A549 (cell line): Measurements from ENCODE around the gene BABAM1. TPM values are rescaled to one million over a fixed set of nuclear protein-coding genes. Genes with fewer than 3 reads are reported as not detected.
A peak's percentile ranks its signal among the peaks of the same experiment; 100 is the strongest.

ENCODE experiments used
- ATAC-seq, 2 experiments: fragments of 200-7000 bp in 1 of 2; fragments of >200 bp in 1 of 2; cut with Nextera tagmentation in 1 of 2; cut with Tn5 transposase in 1 of 2; 3 replicates each; pipeline versions ENCODE4 v1.8.0 to v1.9.1; 2018 to 2020; ENCODE audit warnings: mild to moderate bottlenecking in 1 of 2, moderate library complexity in 1 of 2
- CTCF ChIA-PET: fragments of 300-600 bp; sonication (Branson Sonifier 250); formaldehyde crosslinking; extraction: SDS; loops from one replicate; lab custom pipeline; 2021; ENCODE audit warnings: antibody characterized with exemption, inconsistent platforms; lab: Yijun Ruan, JAX
- POLR2A ChIA-PET: fragments of 350-600 bp; formaldehyde crosslinking; extraction: SDS; loops from one replicate; lab custom pipeline; 2021; ENCODE audit warnings: antibody characterized with exemption, inconsistent platforms; lab: Yijun Ruan, JAX
- DNase-seq, 2 experiments: peaks; one replicate each; pipeline versions ENCODE4 v3.0.0 to v3.0.0-alpha.2; 2011 to 2016; ENCODE audit warnings: low read depth in 1 of 2, low spot score in 1 of 2
- FAIRE-seq: peaks from 2 replicates; lab custom pipeline; 2011; peaks lifted over from hg19 to GRCh38; lab: Jason Lieb, UNC
- H3K27ac ChIP-seq, 2 experiments: fragments of >200 bp; sonication (Bioruptor Twin); formaldehyde crosslinking; 3 replicates each; pipeline ENCODE4 v1.5.1; 2016 to 2017
- H3K4me1 ChIP-seq: fragments of >200 bp; sonication (Bioruptor Twin); formaldehyde crosslinking; 3 replicates; pipeline ENCODE4 v1.6.1; 2016
- H3K4me2 ChIP-seq: fragments of >200 bp; sonication (Bioruptor Twin); formaldehyde crosslinking; 3 replicates; pipeline ENCODE4 v1.6.1; 2016
- H3K4me3 ChIP-seq: fragments of >200 bp; sonication (Bioruptor Twin); formaldehyde crosslinking; 3 replicates; pipeline ENCODE4 v1.5.1; 2016
- H3K9me3 ChIP-seq: fragments of >200 bp; sonication (Bioruptor Twin); formaldehyde crosslinking; 3 replicates; pipeline ENCODE4 v1.6.1; 2016
- BCL3 ChIP-seq: fragments of >200 bp; sonication (Bioruptor Twin); formaldehyde crosslinking; IDR thresholded peaks from 3 replicates; pipeline ENCODE4 v1.6.1; 2016
- CBX8 ChIP-seq: fragments of 200-600 bp; sonication (generic); IDR thresholded peaks from 2 replicates; pipeline ENCODE4 v1.6.1; 2016
- CHD2 ChIP-seq: fragments of 150-350 bp; IDR thresholded peaks from 2 replicates; pipeline ENCODE4 v1.6.1; 2014; ENCODE audit warnings: low read length; ENCODE audit not compliant: partially characterized antibody
- CTCF ChIP-seq: fragments of >200 bp; sonication (Bioruptor Twin); formaldehyde crosslinking; IDR thresholded peaks from 3 replicates; pipeline ENCODE4 v1.5.1; 2016
- ESRRA ChIP-seq: fragments of 150-350 bp; IDR thresholded peaks from 2 replicates; pipeline ENCODE4 v1.6.1; 2014; ENCODE audit warnings: mild to moderate bottlenecking, low read length, borderline replicate concordance
- GATA3 ChIP-seq: IDR thresholded peaks from 2 replicates; pipeline ENCODE4 v1.6.1; 2012; ENCODE audit warnings: borderline replicate concordance
- JUN ChIP-seq, 2 experiments: fragments of >200 bp; sonication (Bioruptor Twin); formaldehyde crosslinking; IDR thresholded peaks; 2 replicates in 1 of 2; 3 replicates in 1 of 2; pipeline ENCODE4 v1.6.1; 2016 to 2017
- MAX ChIP-seq: IDR thresholded peaks from 2 replicates; pipeline ENCODE4 v1.6.1; 2012
- NR3C1 ChIP-seq: fragments of >200 bp; sonication (Bioruptor Twin); formaldehyde crosslinking; IDR thresholded peaks from 3 replicates; pipeline ENCODE4 v1.6.1; 2017
- POLR2A ChIP-seq: IDR thresholded peaks from 2 replicates; pipeline ENCODE4 v1.6.1; 2012; ENCODE audit warnings: mild to moderate bottlenecking, low read length
- SMC3 ChIP-seq: fragments of >200 bp; sonication (Bioruptor Twin); formaldehyde crosslinking; IDR thresholded peaks from 3 replicates; pipeline ENCODE4 v1.6.1; 2018; ENCODE audit warnings: inconsistent platforms
- TP53 ChIP-seq: fragments of 250-450 bp; sonication (Bioruptor Pico); IDR thresholded peaks from 2 replicates; pipeline ENCODE4 v1.5.0; 2021; ENCODE audit warnings: mild to moderate bottlenecking, moderate library complexity
- WGBS: methylation state at CpG from one replicate; pipeline ENCODE4 v1.1.6; 2017; ENCODE audit errors: missing lambda C conversion rate; 5-methylcytosine and 5-hydroxymethylcytosine counted together
- polyA plus RNA-seq, 4 experiments: library from polyadenylated mRNA; depleted of rRNA in 3 of 4; stranded (reverse); fragments of >200 nt; fragmentation: RNase III in 1 of 4; extraction: RNeasy Plus Mini Kit Qiagen cat#74134 plus additional on column Dnase treatment in 1 of 4; gene quantifications; 2 replicates in 3 of 4; 3 replicates in 1 of 4; pipeline ENCODE4 v1.2.3, GENCODE V29; 2011 to 2017

Gene BABAM1
- polyA plus RNA-seq, 2 of the 4 experiments (the other 2 are of a cell fraction) = 56.0 to 67.6 TPM

GRCh38 chr19:17243211-17243829 lies 23.9 kb upstream of the BABAM1 start:
- Histone ChIP-seq H3K4me1 (peaks cover 70% of the 10 kb centered on the region), H3K9me3 (no peaks in the 10 kb centered on the region), H3K27ac (peak overlapping the region; percentile 92 to 96), H3K4me2 (peak overlapping the region; percentile 90), H3K4me3 (peak overlapping the region; percentile 93)
- POLR2A ChIA-PET = interaction anchor here (1.3 to 1.6 kb wide), 2 partner anchors 9 to 28 kb away, joined by 5 read pairs; partner anchors contain the start of gene USE1
- FAIRE-seq = no peak
- ATAC-seq = peak in 1 of 2 experiments; percentile 8; a peak in 2 of 6 replicates
- WGBS = 5% methylated on average over 3 of the region's 8 CpGs
- CTCF ChIA-PET = interaction anchor here (0.7 to 10.0 kb wide), 6 partner anchors 8 to 528 kb away, joined by 3 to 62 read pairs (median 4); partner anchors contain the start of gene ANKLE1
- TF ChIP-seq GATA3 (no peak), MAX (0 out of 2 replicates have a peak, but pooled peaks have one; percentile 11)
- DNase-seq = no peak

- ChIA-PET CTCF (interaction anchor here (0.8 to 10.0 kb wide), 5 partner anchors 9 to 40 kb away, joined by 3 to 62 read pairs (median 5); partner anchors contain the start of gene ANKLE1), POLR2A (interaction anchor here (0.6 to 1.6 kb wide), 4 partner anchors 9 to 29 kb away, joined by 4 to 5 read pairs (median 4); partner anchors contain the start of genes OCEL1 and USE1)
- H3K27ac ChIP-seq = peak overlapping the region; percentile 92 to 96
- peak overlapping the region; percentile 93 for H3K4me3 ChIP-seq
- ATAC-seq = peak; percentile 32 to 55; a peak in 3 of 6 replicates
- H3K4me2 ChIP-seq = peak overlapping the region; percentile 90
- H3K9me3 ChIP-seq = no peaks in the 10 kb centered on the region
- TF ChIP-seq TP53 (CRISPR knock-in tag) = no peak
- TF ChIP-seq CTCF = no peak
- peak in 1 of 2 experiments; percentile 1; a peak in 1 of 5 replicates for TF ChIP-seq JUN (IDR thresholded peaks at IDR 0.05)
- TF ChIP-seq MAX = 0 out of 2 replicates have a peak, but pooled peaks have one; percentile 8
- no peak for TF ChIP-seq CBX8
- peaks cover 71% of the 10 kb centered on the region for H3K4me1 ChIP-seq
- FAIRE-seq = no peak
- WGBS = 0% methylated on average over 7 of the region's 52 CpGs
- DNase-seq = peak in 1 of 2 experiments; percentile 68
These were observed 23.2 kb upstream of the BABAM1 start for GRCh38 chr19:17243830-17244617.

- Histone ChIP-seq H3K4me2 (peak overlapping the region; percentile 90), H3K4me3 (peak overlapping the region; percentile 93), H3K4me1 (peaks cover 71% of the 10 kb centered on the region), H3K9me3 (no peaks in the 10 kb centered on the region), H3K27ac (peak overlapping the region; percentile 92 to 96)
- TF ChIP-seq JUN (IDR thresholded peaks at IDR 0.05) (no peak), ESRRA (peak; percentile 73; the same call in 1 of the 2 replicates), POLR2A (0 out of 2 replicates have a peak, but pooled peaks have one; percentile 2)
- DNase-seq (no peak), ATAC-seq (no peak), FAIRE-seq (no peak)
- ChIA-PET POLR2A (interaction anchor here (0.6 to 1.6 kb wide), 4 partner anchors 10 to 29 kb away, joined by 4 to 5 read pairs (median 4); partner anchors contain the start of genes OCEL1 and USE1), CTCF (interaction anchor here (0.6 to 10.0 kb wide), 3 partner anchors 9 to 37 kb away, joined by 3 to 62 read pairs (median 3); no protein-coding TSS in a partner anchor)
- 0% methylated on average over 7 of the region's 100 CpGs for WGBS
These were observed 22.4 kb upstream of the BABAM1 start for GRCh38 chr19:17244618-17245534.

- DNase-seq = no peak
- ChIA-PET CTCF (interaction anchor here (0.7 kb wide), 1 partner anchor 11 kb away, joined by 3 read pairs; no protein-coding TSS in a partner anchor), POLR2A (interaction anchor here (0.8 kb wide), 1 partner anchor 63 kb away, joined by 6 read pairs; the partner anchor contains the start of gene DDA1)
- H3K27ac ChIP-seq = peak within 1 kb of the TSS; percentile 92 to 96
- ATAC-seq = peak in 1 of 2 experiments; percentile 1; a peak in 2 of 6 replicates
- H3K4me2 ChIP-seq = peak within 1 kb of the TSS; percentile 90
- H3K4me3 ChIP-seq = peak within 1 kb of the TSS; percentile 93
- H3K9me3 ChIP-seq = no peaks in the 10 kb centered on the region
- WGBS = no CpG with 5 or more reads among the region's 72 CpGs
- H3K4me1 ChIP-seq = peaks cover 66% of the 10 kb centered on the region
- no peak for FAIRE-seq
- TF ChIP-seq BCL3 (peak; percentile 45; the same call in 1 of the 3 replicates), JUN (IDR thresholded peaks at IDR 0.05) (peak in 1 of 2 experiments; percentile 27; a peak in 1 of 5 replicates), TP53 (CRISPR knock-in tag) (no peak), POLR2A (peak; percentile 44), NR3C1 (no peak), CHD2 (no peak), SMC3 (no peak)
These were observed 21.7 kb upstream of the BABAM1 start, which contains the start of gene NR2F6 for GRCh38 chr19:17245535-17245984. TSS of gene NR2F6 (minus strand) at chr19:17245919. CDS start at chr19:17245220, 699 bp downstream.
